ENCODE results near the gene SH3RF3. TPM values are rescaled to one million over a fixed set of nuclear protein-coding genes. Genes with fewer than 3 reads are reported as not detected.
"Not testable (repeated sequence)": the region's sequence is repeated elsewhere in the genome, so short reads cannot be mapped to it uniquely, and the experiment has no call there.

SH3RF3 gene
- total RNA-seq, 2 donors from 2014 or later, result 1.5 to 1.8 TPM

GRCh38 chr2:109159096-109159495, 30.1 kb downstream of the SH3RF3 start:
- Histone ChIP-seq H3K27me3 (ENCODE audit: control insufficient read depth, insufficient read depth, low read length, poor library complexity, severe bottlenecking) (no peaks in the 10 kb centered on the region), H3K27ac (ENCODE audit: low read depth, low read length) (no peak overlapping the region), H3K4me1 (ENCODE audit: control insufficient read depth, insufficient read depth, low read length) (peaks cover 10% of the 10 kb centered on the region), H3K4me3 (ENCODE audit: low read length) (no peak overlapping the region), H3K9me3 (ENCODE audit: control insufficient read depth, low read length) (no peaks in the 10 kb centered on the region), H3K36me3 (ENCODE audit: control insufficient read depth, insufficient read depth, low read length) (no peaks in the 10 kb centered on the region), H3K9ac (ENCODE audit: extremely low read depth, low read length, poor library complexity, severe bottlenecking) (no peak overlapping the region)
- Mint-ChIP-seq H3K27me3 (ENCODE audit: insufficient read depth) (peaks cover 21% of the 10 kb centered on the region), H3K27ac (no peak overlapping the region), H3K9me3 (no peaks in the 10 kb centered on the region), H3K4me1 (peaks cover 36% of the 10 kb centered on the region), H3K4me3 (no peak overlapping the region), H3K36me3 (ENCODE audit: low read depth) (no peaks in the 10 kb centered on the region)
- TF ChIP-seq CTCF (conservative IDR thresholded peaks at IDR 0.05), result no peak
- WGBS, 2 experiments (ENCODE audit: insufficient coverage in 1 of 2, insufficient read length in 1 of 2), result 94 to 98% methylated on average over 7 to 13 of the region's 13 CpGs
- DNase-seq, result no peak

DNA sequence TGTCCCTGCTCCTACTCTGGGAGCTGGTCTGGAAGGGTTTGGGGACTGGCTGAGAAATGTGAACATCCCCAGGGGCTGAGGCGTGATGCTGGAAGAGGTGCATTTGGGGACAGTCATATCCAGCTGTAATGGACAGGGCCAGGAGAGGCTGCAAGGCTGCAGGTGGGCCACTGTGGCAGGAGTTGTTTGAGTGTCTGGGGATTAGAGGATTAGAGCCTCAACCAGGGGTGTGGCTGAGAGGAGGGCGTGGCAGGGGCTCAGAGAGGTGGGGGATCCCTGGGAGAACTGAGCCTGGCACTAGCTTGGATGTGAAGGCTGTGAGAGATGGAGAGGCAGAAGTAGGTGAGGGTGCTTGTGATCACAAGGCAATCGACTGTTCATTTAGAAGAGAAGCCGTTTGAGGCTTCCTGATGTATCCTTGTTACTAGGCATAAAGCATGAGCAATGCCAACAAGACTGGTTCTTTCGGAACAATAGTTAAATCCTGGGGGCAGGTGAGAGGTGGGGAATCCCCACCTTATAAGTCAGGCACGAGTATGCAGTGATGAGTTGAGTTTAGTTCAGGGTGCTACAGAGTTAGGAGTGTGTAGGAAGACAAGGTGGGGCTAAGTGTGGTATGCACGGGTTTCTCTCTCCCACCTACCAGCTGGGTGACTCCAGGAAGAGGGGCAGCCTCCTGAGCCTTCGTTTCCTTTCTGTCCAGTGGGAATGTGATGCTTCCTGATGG, 31.9 kb downstream of the SH3RF3 start:
- Histone ChIP-seq H3K4me1 (ENCODE audit: control insufficient read depth, insufficient read depth, low read length) (peaks cover 10% of the 10 kb centered on the region), H3K9me3 (ENCODE audit: control insufficient read depth, low read length) (no peaks in the 10 kb centered on the region), H3K36me3 (ENCODE audit: control insufficient read depth, insufficient read depth, low read length) (no peaks in the 10 kb centered on the region), H3K27me3 (ENCODE audit: control insufficient read depth, insufficient read depth, low read length, poor library complexity, severe bottlenecking) (no peaks in the 10 kb centered on the region), H3K27ac (ENCODE audit: low read depth, low read length) (no peak overlapping the region), H3K4me3 (ENCODE audit: low read length) (no peak overlapping the region), H3K9ac (ENCODE audit: extremely low read depth, low read length, poor library complexity, severe bottlenecking) (no peak overlapping the region)
- peaks cover 36% of the 10 kb centered on the region for H3K4me1 Mint-ChIP-seq
- no peaks in the 10 kb centered on the region for H3K9me3 Mint-ChIP-seq
- no peak for TF ChIP-seq CTCF (conservative IDR thresholded peaks at IDR 0.05)
- peak; percentile 53 for DNase-seq
- no peak overlapping the region for H3K27ac Mint-ChIP-seq
- peaks cover 20% of the 10 kb centered on the region for H3K27me3 Mint-ChIP-seq (ENCODE audit: insufficient read depth)
- H3K4me3 Mint-ChIP-seq, result no peak overlapping the region
- 87 to 93% methylated on average over 5 to 8 of the region's 8 CpGs for WGBS, 2 experiments (ENCODE audit: insufficient coverage in 1 of 2, insufficient read length in 1 of 2)
- H3K36me3 Mint-ChIP-seq (ENCODE audit: low read depth), result no peaks in the 10 kb centered on the region

DNA sequence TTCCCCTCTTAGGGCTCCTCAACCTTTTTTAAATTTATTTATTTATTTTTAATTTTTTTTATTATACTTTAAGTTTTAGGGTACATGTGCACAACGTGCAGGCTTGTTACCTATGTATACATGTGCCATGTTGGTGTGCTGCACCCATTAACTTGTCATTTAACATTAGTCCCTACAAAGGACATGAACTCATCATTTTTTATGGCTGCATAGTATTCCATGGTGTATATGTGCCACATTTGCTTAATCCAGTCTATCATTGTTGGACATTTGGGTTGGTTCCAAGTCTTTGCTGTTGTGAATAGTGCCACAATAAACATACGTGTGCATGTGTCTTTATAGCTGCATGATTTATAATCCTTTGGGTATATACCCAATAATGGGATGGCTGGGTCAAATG, 33.4 kb downstream of the SH3RF3 start:
- not testable (repeated sequence) for H3K4me3 Mint-ChIP-seq; H3K9ac ChIP-seq (ENCODE audit: extremely low read depth, low read length, poor library complexity, severe bottlenecking); H3K4me1 ChIP-seq (ENCODE audit: control insufficient read depth, insufficient read depth, low read length); H3K4me3 ChIP-seq (ENCODE audit: low read length); DNase-seq; H3K36me3 ChIP-seq (ENCODE audit: control insufficient read depth, insufficient read depth, low read length); H3K27ac ChIP-seq (ENCODE audit: low read depth, low read length); H3K36me3 Mint-ChIP-seq (ENCODE audit: low read depth); H3K27ac Mint-ChIP-seq; H3K9me3 ChIP-seq (ENCODE audit: control insufficient read depth, low read length); H3K27me3 ChIP-seq (ENCODE audit: control insufficient read depth, insufficient read depth, low read length, poor library complexity, severe bottlenecking); H3K9me3 Mint-ChIP-seq
- peaks cover 20% of the 10 kb centered on the region for H3K27me3 Mint-ChIP-seq (ENCODE audit: insufficient read depth)
- peaks cover 22% of the 10 kb centered on the region for H3K4me1 Mint-ChIP-seq
- WGBS, 2 experiments (ENCODE audit: insufficient coverage in 1 of 2, insufficient read length in 1 of 2), result 92% methylated on average over 2 of the region's 2 CpGs; no CpG with 5 or more reads in 1 of the 2 experiments
